Smooth muscle cell (in vitro differentiated cells): ENCODE measurements around the gene ANKRD55. TPM values are rescaled to one million over a fixed set of nuclear protein-coding genes. Genes with fewer than 3 reads are reported as not detected.

Experiments used
- DNase-seq: peaks from one replicate; lab custom pipeline; 2025; ENCODE audit not compliant: unreplicated experiment; lab: John Stamatoyannopoulos, UW
- H2AFZ ChIP-seq: fragments of 200-600 bp; sonication (generic); 2 replicates; pipeline ENCODE4 v1.6.0; 2016; ENCODE audit warnings: antibody characterized with exemption, low read depth, mild to moderate bottlenecking
- H3F3A ChIP-seq: fragments of 200-600 bp; sonication (generic); 2 replicates; pipeline ENCODE4 v1.6.0; 2017; ENCODE audit warnings: antibody characterized with exemption, low read depth
- H3K27ac ChIP-seq: fragments of 200-600 bp; sonication (generic); 2 replicates; pipeline ENCODE4 v1.5.1; 2016; ENCODE audit warnings: low read depth, mild to moderate bottlenecking
- H3K27me3 ChIP-seq: fragments of 200-600 bp; sonication (generic); 2 replicates; pipeline ENCODE4 v1.6.1; 2016; ENCODE audit warnings: low read depth, mild to moderate bottlenecking
- H3K36me3 ChIP-seq: fragments of 200-600 bp; sonication (generic); 2 replicates; pipeline ENCODE4 v1.5.1; 2016; ENCODE audit warnings: low read depth
- H3K4me1 ChIP-seq: fragments of 200-600 bp; sonication (generic); 2 replicates; pipeline ENCODE4 v1.5.1; 2016; ENCODE audit warnings: low read depth
- H3K4me2 ChIP-seq: fragments of 200-600 bp; sonication (generic); 2 replicates; pipeline ENCODE4 v1.6.0; 2016; ENCODE audit warnings: mild to moderate bottlenecking
- H3K4me3 ChIP-seq: fragments of 200-600 bp; sonication (generic); 2 replicates; pipeline ENCODE4 v1.5.1; 2016; ENCODE audit warnings: mild to moderate bottlenecking
- H3K79me2 ChIP-seq: fragments of 200-600 bp; sonication (generic); 2 replicates; pipeline ENCODE4 v1.6.0; 2016; ENCODE audit warnings: low read depth, mild to moderate bottlenecking
- H3K9ac ChIP-seq: fragments of 200-600 bp; sonication (generic); 2 replicates; pipeline ENCODE4 v1.6.0; 2016; ENCODE audit warnings: low read depth
- H3K9me3 ChIP-seq: fragments of 200-600 bp; sonication (generic); replicated peaks from 2 replicates; pipeline ENCODE4 v1.5.1; 2016; ENCODE audit warnings: low read depth
- H4K20me1 ChIP-seq: fragments of 200-600 bp; sonication (generic); 2 replicates; pipeline ENCODE4 v1.6.0; 2016; ENCODE audit warnings: low read depth
- CTCF ChIP-seq: fragments of 200-600 bp; sonication (generic); IDR thresholded peaks from 2 replicates; pipeline ENCODE4 v1.5.1; 2017; ENCODE audit warnings: borderline replicate concordance, mild to moderate bottlenecking, antibody characterized with exemption; ENCODE audit not compliant: insufficient read depth, poor library complexity, severe bottlenecking
- WGBS: methylation state at CpG from one replicate; pipeline ENCODE4 v1.1.7; 2016; ENCODE audit warnings: low lambda C conversion rate; 5-methylcytosine and 5-hydroxymethylcytosine counted together
- polyA plus RNA-seq: library from polyadenylated mRNA; unstranded; fragments of >200 nt; fragmentation: Nextera tagmentation; extraction: Ambion mirVana; gene quantifications from 2 replicates; pipeline ENCODE4 v1.2.1, GENCODE V29; 2016
- total RNA-seq: library from RNA; depleted of rRNA; stranded (reverse); fragments of >200 nt; gene quantifications from 2 replicates; pipeline ENCODE4 v1.2.3, GENCODE V29; 2014

The ANKRD55 gene
- total and polyA plus RNA-seq, 2 experiments from 2014 or later = 1.1 to 1.7 TPM

- Histone ChIP-seq H3K27me3 (no peaks in the 10 kb centered on the region), H3K9me3 (no peaks in the 10 kb centered on the region), H2AFZ (no peak overlapping the region), H4K20me1 (no peaks in the 10 kb centered on the region), H3K9ac (no peak overlapping the region), H3K4me3 (no peak overlapping the region), H3K4me2 (no peak overlapping the region), H3F3A (no peaks in the 10 kb centered on the region), H3K4me1 (no peaks in the 10 kb centered on the region), H3K36me3 (no peaks in the 10 kb centered on the region), H3K79me2 (no peaks in the 10 kb centered on the region), H3K27ac (no peak overlapping the region)
- WGBS = 89% methylated on average over 3 of the region's 3 CpGs
- DNase-seq = no peak
- TF ChIP-seq CTCF = no peak
Observed at GRCh38 chr5:56100439-56101176, 132.5 kb downstream of the ANKRD55 start.

GRCh38 chr5:56099346-56099745 lies 133.8 kb downstream of the ANKRD55 start:
- Histone ChIP-seq H3K79me2 (no peaks in the 10 kb centered on the region), H3K4me2 (no peak overlapping the region), H3K4me3 (no peak overlapping the region), H3K9ac (no peak overlapping the region), H3K27me3 (no peaks in the 10 kb centered on the region), H3K4me1 (no peaks in the 10 kb centered on the region), H3K27ac (no peak overlapping the region), H3K9me3 (no peaks in the 10 kb centered on the region), H3F3A (no peaks in the 10 kb centered on the region), H3K36me3 (no peaks in the 10 kb centered on the region), H4K20me1 (no peaks in the 10 kb centered on the region), H2AFZ (no peak overlapping the region)
- TF ChIP-seq CTCF = no peak
- 92% methylated on average over 2 of the region's 2 CpGs for WGBS
- no peak for DNase-seq

- no peak overlapping the region for H3K9ac ChIP-seq
- no peak for TF ChIP-seq CTCF
- H3K4me2 ChIP-seq = no peak overlapping the region
- H3F3A ChIP-seq = no peaks in the 10 kb centered on the region
- no peaks in the 10 kb centered on the region for H3K79me2 ChIP-seq
- H4K20me1 ChIP-seq = no peaks in the 10 kb centered on the region
- no peak for DNase-seq
- no peak overlapping the region for H3K27ac ChIP-seq
- no peak overlapping the region for H2AFZ ChIP-seq
- WGBS = 95% methylated on average over 3 of the region's 3 CpGs
- H3K27me3 ChIP-seq = no peaks in the 10 kb centered on the region
- H3K4me1 ChIP-seq = no peaks in the 10 kb centered on the region
- H3K9me3 ChIP-seq = no peaks in the 10 kb centered on the region
- no peaks in the 10 kb centered on the region for H3K36me3 ChIP-seq
- H3K4me3 ChIP-seq = no peak overlapping the region
Observed at GRCh38 chr5:56097055-56097454, 136.1 kb downstream of the ANKRD55 start.

GRCh38 chr5:56095579-56096102 lies 137.5 kb downstream of the ANKRD55 start:
- Histone ChIP-seq H3K4me3 (no peak overlapping the region), H3K4me1 (no peaks in the 10 kb centered on the region), H3K79me2 (no peaks in the 10 kb centered on the region), H3F3A (no peaks in the 10 kb centered on the region), H3K9ac (no peak overlapping the region), H2AFZ (no peak overlapping the region), H3K27ac (no peak overlapping the region), H3K27me3 (no peaks in the 10 kb centered on the region), H3K9me3 (no peaks in the 10 kb centered on the region), H4K20me1 (no peaks in the 10 kb centered on the region), H3K36me3 (no peaks in the 10 kb centered on the region), H3K4me2 (no peak overlapping the region)
- no peak for TF ChIP-seq CTCF
- no peak for DNase-seq
- 96% methylated on average over 3 of the region's 3 CpGs for WGBS
